ENCODE results near the gene NUDT9.

GRCh38 chr4:87406462-87406861 is 15.9 kb upstream of the NUDT9 start:
- TF ChIP-seq, protein P1, sequence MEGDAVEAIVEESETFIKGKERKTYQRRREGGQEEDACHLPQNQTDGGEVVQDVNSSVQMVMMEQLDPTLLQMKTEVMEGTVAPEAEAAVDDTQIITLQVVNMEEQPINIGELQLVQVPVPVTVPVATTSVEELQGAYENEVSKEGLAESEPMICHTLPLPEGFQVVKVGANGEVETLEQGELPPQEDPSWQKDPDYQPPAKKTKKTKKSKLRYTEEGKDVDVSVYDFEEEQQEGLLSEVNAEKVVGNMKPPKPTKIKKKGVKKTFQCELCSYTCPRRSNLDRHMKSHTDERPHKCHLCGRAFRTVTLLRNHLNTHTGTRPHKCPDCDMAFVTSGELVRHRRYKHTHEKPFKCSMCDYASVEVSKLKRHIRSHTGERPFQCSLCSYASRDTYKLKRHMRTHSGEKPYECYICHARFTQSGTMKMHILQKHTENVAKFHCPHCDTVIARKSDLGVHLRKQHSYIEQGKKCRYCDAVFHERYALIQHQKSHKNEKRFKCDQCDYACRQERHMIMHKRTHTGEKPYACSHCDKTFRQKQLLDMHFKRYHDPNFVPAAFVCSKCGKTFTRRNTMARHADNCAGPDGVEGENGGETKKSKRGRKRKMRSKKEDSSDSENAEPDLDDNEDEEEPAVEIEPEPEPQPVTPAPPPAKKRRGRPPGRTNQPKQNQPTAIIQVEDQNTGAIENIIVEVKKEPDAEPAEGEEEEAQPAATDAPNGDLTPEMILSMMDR (IDR thresholded peaks at IDR 0.05; ENCODE audit: insufficient read depth, low read depth, low read length) = no peak
- no peak for TF ChIP-seq EZH2 (IDR thresholded peaks at IDR 0.05; ENCODE audit: insufficient read depth, low read length)

All from astrocyte (in vitro differentiated cells and primary cell).